ENCODE measurements around the gene ANKDD1B.

The ANKDD1B gene

DNA sequence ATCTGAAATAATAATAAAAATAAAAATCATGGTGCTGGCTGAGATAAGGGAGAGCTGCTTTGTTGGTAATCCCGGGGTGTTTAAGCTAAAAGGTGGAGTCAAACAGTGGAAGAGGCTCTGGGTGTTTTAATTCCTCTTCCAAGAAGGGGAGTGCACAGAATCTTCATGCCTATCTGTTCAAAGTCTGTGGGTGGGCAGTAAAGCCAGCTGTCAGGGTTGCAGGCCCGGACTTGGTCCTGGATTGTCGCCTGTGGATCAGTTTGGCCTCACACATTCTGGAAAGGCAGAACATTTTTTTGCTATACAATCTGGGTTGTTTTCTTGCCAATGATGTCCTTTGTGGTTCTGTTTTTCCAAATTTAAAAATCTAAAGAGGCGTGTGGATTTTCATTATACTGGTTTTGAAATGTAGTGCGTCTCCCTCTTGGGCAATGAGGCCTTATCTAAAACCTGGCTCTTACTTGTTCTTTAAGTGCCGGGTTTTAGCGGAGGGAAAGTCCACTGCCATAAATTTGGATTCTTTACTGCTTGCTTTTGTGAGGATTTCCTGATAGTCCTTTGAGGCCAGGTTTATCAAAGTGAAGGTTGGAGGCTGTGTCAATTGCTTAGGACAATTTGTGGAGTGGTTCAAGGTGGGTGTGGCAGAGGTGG, 5.8 kb downstream of the ANKDD1B start:
- no peak for DNase-seq

- no peak for DNase-seq
Observed at GRCh38 chr5:75617736-75618352, 6.6 kb downstream of the ANKDD1B start.

GRCh38 chr5:75620184-75620959, 9.1 kb downstream of the ANKDD1B start:
- DNase-seq, result no peak

GRCh38 chr5:75622564-75622963, 11.3 kb downstream of the ANKDD1B start:
- DNase-seq, result no peak

GRCh38 chr5:75623846-75624245, 12.6 kb downstream of the ANKDD1B start:
- no peak for DNase-seq

DNA sequence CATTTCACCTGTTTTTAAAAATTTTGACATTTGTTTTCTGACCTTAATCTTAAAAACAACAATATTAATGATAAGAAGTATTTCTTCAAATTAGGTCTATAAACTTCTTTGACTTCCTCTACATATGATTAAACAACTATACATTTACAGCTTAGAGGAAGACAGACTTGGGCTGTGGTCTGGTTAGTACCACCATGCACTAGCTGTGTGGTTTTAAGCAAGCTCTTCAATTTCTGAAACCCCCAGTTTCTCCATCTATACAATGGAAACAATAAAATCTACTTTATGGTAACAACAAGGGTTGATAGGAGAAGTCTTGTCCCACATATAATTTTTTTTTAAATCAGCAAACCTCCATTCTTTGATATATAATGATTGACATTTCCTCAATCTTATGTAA, 15.7 kb downstream of the ANKDD1B start:
- DNase-seq, result no peak

- DNase-seq, result no peak
Observed at GRCh38 chr5:75627801-75628200, 16.5 kb downstream of the ANKDD1B start.

GRCh38 chr5:75630875-75631274, 19.6 kb downstream of the ANKDD1B start:
- no peak for DNase-seq

DNA sequence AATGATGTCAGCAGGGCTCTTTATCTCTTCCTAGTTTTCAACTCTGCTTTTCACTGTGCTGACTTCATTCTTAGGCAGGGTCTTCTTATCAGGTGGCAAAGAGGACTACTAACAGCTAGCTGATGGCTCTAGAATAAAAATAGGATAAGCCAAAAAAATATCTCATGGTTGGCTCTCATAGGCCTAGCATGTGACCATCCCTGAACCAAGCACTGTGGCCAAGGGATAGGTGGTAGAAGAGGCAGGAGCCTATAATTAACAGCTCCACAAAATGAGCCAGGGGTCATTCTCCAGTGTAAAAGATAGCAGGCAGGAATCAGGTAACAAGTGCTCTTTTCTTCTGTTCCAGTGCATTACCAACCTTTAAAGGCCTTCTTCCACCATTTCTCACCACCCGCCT, 21.1 kb downstream of the ANKDD1B start:
- DNase-seq, result no peak

- DNase-seq, result no peak
Observed at GRCh38 chr5:75637949-75638348, 26.7 kb downstream of the ANKDD1B start.

DNA sequence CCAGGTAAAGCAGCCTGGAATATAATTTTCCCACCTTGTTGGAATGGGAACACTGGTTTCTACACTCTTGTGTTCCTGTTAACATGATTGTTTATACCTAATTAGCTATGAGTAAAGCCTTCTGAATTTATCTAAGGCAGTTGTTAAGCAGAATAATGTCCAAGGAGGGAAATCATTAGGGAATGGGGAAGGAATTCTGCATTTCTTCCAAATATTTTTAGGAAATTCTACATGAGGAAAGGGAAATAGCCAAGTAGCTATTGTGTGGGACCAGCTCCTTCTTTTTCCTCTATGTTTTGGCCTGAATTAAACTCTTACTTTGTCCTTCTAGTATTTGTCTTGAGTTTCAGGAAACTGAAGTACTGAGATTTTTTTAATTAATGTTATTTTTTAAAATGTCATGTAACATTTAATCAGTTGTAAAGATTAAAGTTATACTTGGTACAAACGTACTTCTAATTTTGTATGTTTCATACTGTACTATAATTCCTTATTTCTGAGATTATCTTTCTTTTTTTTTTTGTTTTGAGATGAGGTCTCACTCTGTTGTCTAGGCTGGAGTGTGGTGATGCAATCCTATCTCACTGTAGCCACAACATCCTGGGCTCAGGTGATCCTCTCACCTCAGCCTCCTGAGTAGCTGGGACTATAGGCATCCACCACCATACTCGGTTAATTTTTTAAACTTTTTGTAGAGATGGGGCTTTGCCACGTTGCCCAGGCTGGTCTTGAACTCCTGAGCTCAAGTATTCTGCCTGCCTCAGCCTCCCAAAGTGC, 28.5 kb downstream of the ANKDD1B start:
- no peak for DNase-seq

- no peak for DNase-seq
Observed at GRCh38 chr5:75640395-75640794, 29.1 kb downstream of the ANKDD1B start.

GRCh38 chr5:75640826-75641225, 29.6 kb downstream of the ANKDD1B start:
- DNase-seq, result no peak

DNA sequence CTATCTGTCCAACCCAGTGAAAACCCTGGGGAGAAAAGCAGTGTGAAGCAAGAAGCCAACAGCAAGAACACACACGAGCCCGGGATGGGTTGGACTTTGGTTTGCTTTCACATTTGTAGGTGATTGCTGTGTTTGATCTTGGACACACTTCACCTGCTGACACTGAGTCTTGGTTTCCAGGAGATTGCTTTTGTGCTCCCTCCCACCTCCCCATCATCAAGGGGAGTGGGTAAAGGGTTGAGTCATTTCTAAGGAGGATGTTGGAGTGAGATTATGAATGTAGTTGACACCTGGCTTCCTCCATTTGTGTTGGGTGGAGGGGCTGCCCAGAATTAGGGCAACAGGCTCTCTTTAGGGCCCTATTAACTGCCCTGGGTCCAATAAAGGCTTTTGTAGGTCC, 37.5 kb downstream of the ANKDD1B start:
- DNase-seq, result no peak

GRCh38 chr5:75651575-75652238, 40.5 kb downstream of the ANKDD1B start:
- no peak for DNase-seq

GRCh38 chr5:75653521-75653920, 42.3 kb downstream of the ANKDD1B start:
- no peak for DNase-seq

- no peak for DNase-seq
Observed at GRCh38 chr5:75654693-75655295, 43.5 kb downstream of the ANKDD1B start.

- DNase-seq, result no peak
Observed at GRCh38 chr5:75656311-75657003, 45.2 kb downstream of the ANKDD1B start.

- DNase-seq, result no peak
Observed at GRCh38 chr5:75659791-75660450, 48.7 kb downstream of the ANKDD1B start.

DNA sequence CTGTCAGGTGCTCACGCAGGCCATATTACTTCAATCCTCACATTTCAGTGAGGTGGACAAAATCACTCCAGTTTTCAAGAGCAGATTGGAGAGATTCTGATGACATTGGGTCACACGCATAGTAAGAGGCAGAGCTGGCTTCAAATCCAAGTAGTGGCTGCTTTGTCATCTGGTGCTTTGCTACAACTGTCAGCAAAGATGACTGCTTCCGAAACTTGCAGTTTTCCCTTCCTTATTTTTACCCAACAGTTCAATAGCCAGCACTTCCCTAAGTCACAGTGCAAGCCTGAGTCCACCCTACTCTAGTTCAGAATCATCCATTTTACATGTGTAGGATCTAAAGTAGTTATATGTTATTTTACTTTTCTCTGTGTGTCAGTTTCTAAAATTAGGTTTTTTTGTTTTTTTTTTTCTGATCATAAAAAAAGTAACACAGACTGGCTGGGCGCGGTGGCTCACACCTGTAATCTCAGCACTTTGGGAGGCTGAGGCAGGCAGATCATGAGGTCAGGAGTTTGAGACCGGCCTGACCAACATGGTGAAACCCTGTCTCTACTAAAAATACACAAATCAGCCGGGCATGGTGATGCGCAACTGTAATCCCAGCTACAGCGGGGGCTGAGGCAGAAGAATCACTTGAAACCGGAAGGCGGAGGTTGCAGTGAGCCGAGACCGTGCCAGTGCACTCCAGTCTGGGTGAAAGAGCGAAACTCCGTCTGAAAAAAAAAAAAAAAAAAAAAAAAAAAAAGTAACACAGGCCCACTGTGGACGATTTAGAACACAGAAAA, 49.6 kb downstream of the ANKDD1B start:
- no peak for DNase-seq

All from activated T-cell treated with anti-CD3 and anti-CD28 coated beads, Interleukin-2, amount 50 U/mL, for 48 hours (primary cell).